Suprapubic skin (tissue), 4 donors: Measurements from ENCODE around the gene SOCS7. TPM values are rescaled to one million over a fixed set of nuclear protein-coding genes. Genes with fewer than 3 reads are reported as not detected.

ENCODE experiments used
- DNase-seq, 2 donors: peaks; one replicate each; pipeline ENCODE4 v3.0.0-alpha.2; 2019; ENCODE audit warnings: low spot score in 2 of 2
- H3K27ac ChIP-seq: fragments of 200-600 bp; sonication (generic); one replicate; pipeline ENCODE4 v1.5.1; 2019
- H3K27me3 ChIP-seq: fragments of 200-600 bp; sonication (generic); one replicate; pipeline ENCODE4 v1.5.1; 2019
- H3K36me3 ChIP-seq: fragments of 200-600 bp; sonication (generic); one replicate; pipeline ENCODE4 v1.5.1; 2019
- H3K4me1 ChIP-seq: fragments of 200-600 bp; sonication (generic); one replicate; pipeline ENCODE4 v1.5.1; 2019
- H3K4me3 ChIP-seq: fragments of 200-600 bp; sonication (generic); one replicate; pipeline ENCODE4 v1.5.1; 2019; ENCODE audit warnings: mild to moderate bottlenecking
- H3K9me3 ChIP-seq: fragments of 200-600 bp; sonication (generic); one replicate; pipeline ENCODE4 v1.5.1; 2019
- CTCF ChIP-seq, 2 donors: fragments of 200-600 bp in 1 of 2; fragments of 450-650 bp in 1 of 2; sonication (generic) in 1 of 2; IDR thresholded peaks; one replicate each; pipeline ENCODE4 v1.5.1; 2016 to 2019; ENCODE audit warnings: antibody characterized with exemption in 2 of 2, mild to moderate bottlenecking in 1 of 2, moderate library complexity in 1 of 2
- EP300 ChIP-seq: sonication (generic); formaldehyde crosslinking; IDR thresholded peaks from one replicate; pipeline ENCODE4 v1.6.1; 2017; ENCODE audit warnings: antibody characterized with exemption
- POLR2A ChIP-seq, 2 donors: fragments of 450-650 bp; IDR thresholded peaks; one replicate each; pipeline ENCODE4 v1.6.1; 2017; ENCODE audit warnings: antibody characterized with exemption in 2 of 2, mild to moderate bottlenecking in 2 of 2, moderate library complexity in 2 of 2
- POLR2AphosphoS5 ChIP-seq, 3 donors: sonication (generic); formaldehyde crosslinking; IDR thresholded peaks; one replicate each; pipeline ENCODE4 v1.6.1; 2017; ENCODE audit warnings: antibody characterized with exemption in 3 of 3
- WGBS: methylation state at CpG from one replicate; pipeline ENCODE4 v1.1.5; 2018; 5-methylcytosine and 5-hydroxymethylcytosine counted together
- total RNA-seq, 4 donors: library from RNA; depleted of rRNA; stranded (reverse); fragments of >200 nt; gene quantifications; one replicate each; pipeline ENCODE4 v1.1.0, GENCODE V29; 2016

The SOCS7 gene
- total RNA-seq, 4 donors from 2014 or later, result 20.7 to 44.9 (median 37.1) TPM

GRCh38 chr17:38338053-38338452 is 13.6 kb upstream of the SOCS7 start:
- no peak for DNase-seq
- 78% methylated on average over 5 of the region's 5 CpGs for WGBS
- Histone ChIP-seq H3K4me1 (no peaks in the 10 kb centered on the region), H3K36me3 (no peaks in the 10 kb centered on the region), H3K27ac (no peak overlapping the region), H3K4me3 (no peak overlapping the region), H3K9me3 (no peaks in the 10 kb centered on the region), H3K27me3 (peaks cover 9% of the 10 kb centered on the region)
- TF ChIP-seq CTCF (IDR thresholded peaks at IDR 0.05), result no peak

GRCh38 chr17:38338535-38338934 is 13.1 kb upstream of the SOCS7 start:
- H3K36me3 ChIP-seq, result no peaks in the 10 kb centered on the region
- 85% methylated on average over 4 of the region's 4 CpGs for WGBS
- no peak for DNase-seq
- no peaks in the 10 kb centered on the region for H3K9me3 ChIP-seq
- TF ChIP-seq CTCF (IDR thresholded peaks at IDR 0.05), result no peak
- TF ChIP-seq POLR2AphosphoS5 (IDR thresholded peaks at IDR 0.05), result no peak
- no peak for TF ChIP-seq EP300
- no peak for TF ChIP-seq POLR2A (IDR thresholded peaks at IDR 0.05)
- H3K27me3 ChIP-seq, result peaks cover 9% of the 10 kb centered on the region
- no peak overlapping the region for H3K27ac ChIP-seq
- no peak overlapping the region for H3K4me3 ChIP-seq
- no peaks in the 10 kb centered on the region for H3K4me1 ChIP-seq

GRCh38 chr17:38339891-38340290 is 11.8 kb upstream of the SOCS7 start:
- Histone ChIP-seq H3K9me3 (no peaks in the 10 kb centered on the region), H3K36me3 (no peaks in the 10 kb centered on the region), H3K27ac (no peak overlapping the region), H3K4me3 (no peak overlapping the region), H3K27me3 (peaks cover 3% of the 10 kb centered on the region), H3K4me1 (no peaks in the 10 kb centered on the region)
- TF ChIP-seq POLR2A (IDR thresholded peaks at IDR 0.05), result no peak
- TF ChIP-seq CTCF (IDR thresholded peaks at IDR 0.05), result no peak
- no peak for TF ChIP-seq POLR2AphosphoS5 (IDR thresholded peaks at IDR 0.05)
- no peak for TF ChIP-seq EP300
- no peak for DNase-seq

GRCh38 chr17:38341035-38341721 is 10.5 kb upstream of the SOCS7 start:
- H3K27me3 ChIP-seq, result peaks cover 11% of the 10 kb centered on the region
- no peaks in the 10 kb centered on the region for H3K36me3 ChIP-seq
- H3K4me3 ChIP-seq, result no peak overlapping the region
- 64% methylated on average over 5 of the region's 5 CpGs for WGBS
- H3K27ac ChIP-seq, result no peak overlapping the region
- TF ChIP-seq CTCF (IDR thresholded peaks at IDR 0.05), result no peak
- TF ChIP-seq EP300, result no peak
- no peak for TF ChIP-seq POLR2A (IDR thresholded peaks at IDR 0.05)
- no peak for TF ChIP-seq POLR2AphosphoS5 (IDR thresholded peaks at IDR 0.05)
- DNase-seq, result no peak
- H3K4me1 ChIP-seq, result no peaks in the 10 kb centered on the region
- H3K9me3 ChIP-seq, result no peaks in the 10 kb centered on the region

GRCh38 chr17:38342886-38343607 is 8.6 kb upstream of the SOCS7 start:
- no peaks in the 10 kb centered on the region for H3K4me1 ChIP-seq
- peaks cover 11% of the 10 kb centered on the region for H3K27me3 ChIP-seq
- H3K9me3 ChIP-seq, result no peaks in the 10 kb centered on the region
- DNase-seq, result no peak
- TF ChIP-seq EP300, result no peak
- TF ChIP-seq POLR2AphosphoS5 (IDR thresholded peaks at IDR 0.05), result no peak
- TF ChIP-seq POLR2A (IDR thresholded peaks at IDR 0.05), result no peak
- TF ChIP-seq CTCF (IDR thresholded peaks at IDR 0.05), result no peak
- no peak overlapping the region for H3K27ac ChIP-seq
- no peak overlapping the region for H3K4me3 ChIP-seq
- H3K36me3 ChIP-seq, result no peaks in the 10 kb centered on the region
- WGBS, result 86% methylated on average over 9 of the region's 18 CpGs
